ENCODE results near the gene METTL1. TPM values are rescaled to one million over a fixed set of nuclear protein-coding genes. Genes with fewer than 3 reads are reported as not detected.

Gene METTL1
- total and polyA plus RNA-seq, 11 donors = 0.95 to 28.5 (median 7.9) TPM

- H3K27me3 ChIP-seq = peaks cover 17 to 61% (median 27%) of the 10 kb centered on the region in 9 donors
- TF ChIP-seq POLR2A (IDR thresholded peaks at IDR 0.05) (no peak), CTCF (IDR thresholded peaks at IDR 0.05) (no peak)
- DNase-seq (peak in 2 of 5 donors; percentile 3 to 18), ATAC-seq (no peak)
- no peaks in the 10 kb centered on the region for H3K9me3 ChIP-seq
- peaks cover 5 to 30% (median 25%) of the 10 kb centered on the region in 12 donors for H3K4me1 ChIP-seq
- WGBS, 4 donors = 74 to 77% (median 76%) methylated on average over 10 to 11 of the region's 11 CpGs
- H3K4me3 ChIP-seq = peak overlapping the region in 1 of 12 donors; percentile 5
- H3K36me3 ChIP-seq = peaks cover 0 to 56% (median 0%) of the 10 kb centered on the region in 9 donors
- intact Hi-C loops (cut with DNase I) = loop anchor here in 3 of 10 donors (10.0 kb wide), 2 partner anchors 98 to 148 kb away; partner anchors contain the start of gene B4GALNT1 (in 1 of the 3)
- H3K27ac ChIP-seq = no peak overlapping the region
Observed at GRCh38 chr12:57732726-57733593, 38.9 kb downstream of the METTL1 start.

GRCh38 chr12:57732270-57732669, 39.6 kb downstream of the METTL1 start:
- TF ChIP-seq CTCF (IDR thresholded peaks at IDR 0.05) (no peak), POLR2A (IDR thresholded peaks at IDR 0.05) (no peak)
- Histone ChIP-seq H3K4me3 (no peak overlapping the region), H3K4me1 (peaks cover 0 to 30% (median 21%) of the 10 kb centered on the region in 12 donors), H3K27me3 (peaks cover 10 to 54% (median 20%) of the 10 kb centered on the region in 9 donors), H3K27ac (no peak overlapping the region), H3K36me3 (peaks cover 0 to 63% (median 0%) of the 10 kb centered on the region in 9 donors), H3K9me3 (no peaks in the 10 kb centered on the region)
- DNase-seq (no peak), ATAC-seq (no peak)
- WGBS, 4 donors = 68 to 79% (median 72%) methylated on average over 4 of the region's 4 CpGs
- intact Hi-C loops (cut with DNase I) = loop anchor here in 3 of 10 donors (10.0 kb wide), 2 partner anchors 97 to 147 kb away; partner anchors contain the start of gene B4GALNT1 (in 1 of the 3)

- Histone ChIP-seq H3K27ac (no peak overlapping the region), H3K36me3 (peaks cover 0 to 68% (median 0%) of the 10 kb centered on the region in 9 donors), H3K4me3 (no peak overlapping the region), H3K27me3 (peaks cover 3 to 51% (median 14%) of the 10 kb centered on the region in 9 donors), H3K4me1 (peaks cover 0 to 30% (median 20%) of the 10 kb centered on the region in 12 donors), H3K9me3 (no peaks in the 10 kb centered on the region)
- DNase-seq (peak in 1 of 5 donors; percentile 5), ATAC-seq (no peak)
- TF ChIP-seq CTCF (IDR thresholded peaks at IDR 0.05) = no peak
- no peak for TF ChIP-seq POLR2A (IDR thresholded peaks at IDR 0.05)
- intact Hi-C loops (cut with DNase I) = loop anchor here in 3 of 10 donors (10.0 kb wide), 2 partner anchors 97 to 147 kb away; partner anchors contain the start of gene B4GALNT1 (in 1 of the 3)
- WGBS, 4 donors = 77 to 79% (median 78%) methylated on average over 19 of the region's 19 CpGs
Observed at GRCh38 chr12:57731411-57732080, 40.4 kb downstream of the METTL1 start.

Measured in heart left ventricle (tissue), 16 donors.